T47D (cell line): Measurements from ENCODE around the gene EWSR1.

ENCODE experiments used
- DNase-seq, 2 experiments: peaks; one replicate each; pipeline versions ENCODE4 v3.0.0 to v3.0.0-alpha.2; 2011 to 2012; ENCODE audit warnings: low read depth in 1 of 2, low spot score in 1 of 2
- JUND ChIP-seq: IDR thresholded peaks from 2 replicates; pipeline ENCODE4 v1.6.1; 2012; ENCODE audit warnings: low read depth
- in situ Hi-C: cut with HindIII; loops from 2 replicates; pipeline ENCODE4 v1.10.0; 2016; ENCODE audit warnings: low sequenced_read_pairs, low pct_unique_long_range_greater_than_20kb

Gene EWSR1

GRCh38 chr22:29254286-29254660 lies 13.8 kb upstream of the EWSR1 start:
- no peak for DNase-seq
- TF ChIP-seq JUND, result no peak
- in situ Hi-C loops, result no loop called here

- no peak for TF ChIP-seq JUND
- in situ Hi-C loops, result no loop called here
- no peak for DNase-seq
These were observed 12.9 kb upstream of the EWSR1 start for GRCh38 chr22:29255064-29255621.

- TF ChIP-seq JUND, result no peak
- in situ Hi-C loops, result no loop called here
- no peak for DNase-seq
These were observed 11.3 kb upstream of the EWSR1 start for GRCh38 chr22:29256606-29257325.

GRCh38 chr22:29257751-29258181 lies 10.3 kb upstream of the EWSR1 start:
- no peak for TF ChIP-seq JUND
- DNase-seq, result no peak
- in situ Hi-C loops, result no loop called here

GRCh38 chr22:29258407-29259252 lies 9.4 kb upstream of the EWSR1 start:
- in situ Hi-C loops, result no loop called here

GRCh38 chr22:29259253-29259899 lies 8.7 kb upstream of the EWSR1 start:
- in situ Hi-C loops, result no loop called here
- no peak for TF ChIP-seq JUND
- no peak for DNase-seq

More at GRCh38 chr22:29258407-29259252, 9.4 kb upstream of the EWSR1 start:
- DNase-seq, result no peak
- no peak for TF ChIP-seq JUND

- no peak for TF ChIP-seq JUND
- in situ Hi-C loops, result no loop called here
- DNase-seq, result no peak
These were observed 8.0 kb upstream of the EWSR1 start for GRCh38 chr22:29260031-29260560.

- in situ Hi-C loops, result no loop called here
- no peak for TF ChIP-seq JUND
- DNase-seq, result no peak
These were observed 7.3 kb upstream of the EWSR1 start for GRCh38 chr22:29260601-29261315.

- no peak for DNase-seq
- TF ChIP-seq JUND, result no peak
- in situ Hi-C loops, result no loop called here
These were observed 4.2 kb upstream of the EWSR1 start for GRCh38 chr22:29263791-29264276.

- DNase-seq, result no peak
- no peak for TF ChIP-seq JUND
- in situ Hi-C loops, result no loop called here
These were observed 2.8 kb upstream of the EWSR1 start for GRCh38 chr22:29265305-29265704.

- TF ChIP-seq JUND, result no peak
- in situ Hi-C loops, result no loop called here
- DNase-seq, result no peak
These were observed 2.1 kb upstream of the EWSR1 start for GRCh38 chr22:29265929-29266328.
